ENCODE measurements around the gene RTL10.

GRCh38 chr22:19886605-19887255 lies 32.1 kb upstream of the RTL10 start:
- TF ChIP-seq RFX5 (IDR thresholded peaks at IDR 0.05; ENCODE audit: low read depth, low read length) (no peak), CHD2 (IDR thresholded peaks at IDR 0.05; ENCODE audit: borderline replicate concordance, low read depth, low read length) (no peak), JUND (IDR thresholded peaks at IDR 0.05; ENCODE audit: low read depth, low read length) (no peak), CBX3 (IDR thresholded peaks at IDR 0.05; ENCODE audit: borderline replicate concordance, low read depth) (no peak), CTCF (IDR thresholded peaks at IDR 0.05 in 2 of 3, conservative IDR thresholded peaks at IDR 0.05 in 1 of 3; ENCODE audit: control insufficient read depth in 2 of 3, extremely low read depth in 1 of 3, insufficient read depth in 1 of 3, low read depth in 3 of 3, low read length in 3 of 3) (no peak), CHD4 (IDR thresholded peaks at IDR 0.05) (no peak)
